NT2/D1 (cell line): ENCODE results near the gene OLFML2A.

ENCODE experiments used
- DNase-seq: peaks from one replicate; pipeline ENCODE4 v3.0.0-alpha.2; 2011; ENCODE audit warnings: low read depth, low spot score
- H3K27me3 ChIP-seq: 2 replicates; pipeline ENCODE4 v1.6.0; 2011; ENCODE audit warnings: mild to moderate bottlenecking; ENCODE audit not compliant: insufficient read length, insufficient read depth
- H3K36me3 ChIP-seq: 2 replicates; pipeline ENCODE4 v1.6.1; 2011; ENCODE audit warnings: mild to moderate bottlenecking, low read length, mixed read lengths; ENCODE audit not compliant: insufficient read depth, insufficient read length
- H3K4me1 ChIP-seq: 2 replicates; pipeline ENCODE4 v1.5.1; 2011; ENCODE audit not compliant: insufficient read depth, insufficient read length
- H3K4me3 ChIP-seq: 2 replicates; pipeline ENCODE4 v1.5.1; 2011; ENCODE audit warnings: low read depth; ENCODE audit not compliant: insufficient read length
- H3K9ac ChIP-seq: 2 replicates; pipeline ENCODE4 v1.6.0; 2011; ENCODE audit warnings: low read depth; ENCODE audit not compliant: insufficient read length
- H3K9me3 ChIP-seq: 2 replicates; pipeline ENCODE4 v1.5.1; 2011; ENCODE audit warnings: mild to moderate bottlenecking, low read length; ENCODE audit not compliant: insufficient read depth
- SUZ12 ChIP-seq: IDR thresholded peaks from 2 replicates; pipeline ENCODE4 v1.6.1; 2011; ENCODE audit not compliant: insufficient read length, insufficient read depth; ENCODE audit errors: extremely low read depth
- YY1 ChIP-seq: IDR thresholded peaks from 2 replicates; pipeline ENCODE4 v1.6.1; 2011; ENCODE audit not compliant: insufficient read length, insufficient read depth
- ZNF274 ChIP-seq: IDR thresholded peaks from 2 replicates; pipeline ENCODE4 v1.6.1; 2011; ENCODE audit warnings: mild to moderate bottlenecking, low read depth, low read length

OLFML2A gene

GRCh38 chr9:124779368-124780059 lies 2.6 kb downstream of the OLFML2A start:
- Histone ChIP-seq H3K27me3 (peaks cover 15% of the 10 kb centered on the region), H3K36me3 (peaks cover 2% of the 10 kb centered on the region), H3K9me3 (no peaks in the 10 kb centered on the region), H3K4me1 (peaks cover 20% of the 10 kb centered on the region), H3K4me3 (no peak overlapping the region), H3K9ac (peak overlapping the region; percentile 27)
- TF ChIP-seq SUZ12 (no peak), YY1 (no peak), ZNF274 (no peak)
- peak; percentile 87 for DNase-seq

DNA sequence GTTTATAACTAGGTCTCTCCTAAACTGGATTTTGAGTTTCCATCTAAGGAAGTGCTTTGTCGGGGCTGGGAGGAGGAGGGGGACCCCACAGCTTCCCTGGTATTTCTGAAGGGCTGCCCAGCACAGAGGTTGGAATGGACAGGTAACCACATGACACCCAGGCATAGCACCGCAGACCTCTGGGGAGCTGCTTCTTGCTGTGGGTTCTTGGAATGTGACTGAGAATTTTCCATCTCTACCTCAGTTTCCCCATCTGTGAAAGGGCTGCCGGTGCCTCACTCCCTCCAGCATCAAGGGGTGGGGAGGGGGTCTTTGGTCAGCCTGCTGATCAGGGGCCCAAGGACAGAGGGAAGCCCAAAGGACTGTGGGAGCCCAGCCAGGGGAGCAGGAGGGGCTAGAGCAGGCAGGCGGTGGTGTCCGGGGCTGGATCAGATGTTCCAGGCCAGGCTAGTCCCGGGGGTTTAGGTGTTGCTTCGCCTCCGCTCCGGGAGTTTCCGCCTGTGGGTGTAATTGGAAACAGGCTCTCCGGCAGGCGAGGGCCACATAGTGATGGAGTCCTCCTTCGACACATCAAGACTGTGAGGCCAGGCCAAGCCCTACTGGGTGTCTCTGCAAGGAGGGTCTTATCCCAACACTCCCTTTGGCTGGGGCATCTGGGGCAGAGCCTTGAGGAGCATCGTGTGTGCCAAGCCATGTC lies 3.3 kb downstream of the OLFML2A start:
- Histone ChIP-seq H3K9me3 (no peaks in the 10 kb centered on the region), H3K4me3 (no peak overlapping the region), H3K9ac (peak overlapping the region; percentile 27), H3K36me3 (peaks cover 2% of the 10 kb centered on the region), H3K27me3 (peaks cover 15% of the 10 kb centered on the region), H3K4me1 (peaks cover 20% of the 10 kb centered on the region)
- no peak for DNase-seq
- TF ChIP-seq YY1 (no peak), ZNF274 (no peak), SUZ12 (no peak)

DNA sequence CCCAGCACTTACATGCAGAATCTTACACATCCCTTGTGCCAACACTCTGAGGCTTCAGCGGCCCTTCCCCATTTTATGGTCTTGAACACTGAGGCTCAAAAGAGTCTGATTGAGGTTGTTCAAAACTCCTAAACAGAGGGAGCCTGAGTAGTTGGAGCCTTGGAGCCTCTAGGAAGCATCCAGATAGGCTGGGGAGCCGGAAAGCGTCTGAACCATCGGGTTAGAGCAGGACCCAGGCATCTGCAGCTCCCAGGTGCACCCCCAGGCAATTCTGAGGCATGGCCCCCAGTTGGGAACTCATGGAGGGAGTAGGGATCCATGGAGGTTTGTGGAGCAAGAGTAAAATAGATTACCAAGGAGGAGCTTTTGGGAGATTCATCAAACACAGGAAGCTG lies 3.8 kb downstream of the OLFML2A start:
- no peaks in the 10 kb centered on the region for H3K9me3 ChIP-seq
- peaks cover 20% of the 10 kb centered on the region for H3K4me1 ChIP-seq
- no peak overlapping the region for H3K9ac ChIP-seq
- peaks cover 2% of the 10 kb centered on the region for H3K36me3 ChIP-seq
- no peak for DNase-seq
- no peak overlapping the region for H3K4me3 ChIP-seq
- H3K27me3 ChIP-seq, result peaks cover 15% of the 10 kb centered on the region
- TF ChIP-seq YY1 (no peak), ZNF274 (no peak), SUZ12 (no peak)

- DNase-seq, result no peak
- peaks cover 17% of the 10 kb centered on the region for H3K4me1 ChIP-seq
- no peak overlapping the region for H3K4me3 ChIP-seq
- TF ChIP-seq SUZ12 (no peak), ZNF274 (no peak), YY1 (no peak)
- H3K36me3 ChIP-seq, result peaks cover 7% of the 10 kb centered on the region
- H3K9ac ChIP-seq, result no peak overlapping the region
- no peaks in the 10 kb centered on the region for H3K9me3 ChIP-seq
- peaks cover 7% of the 10 kb centered on the region for H3K27me3 ChIP-seq
Measured at GRCh38 chr9:124781967-124782660, 5.2 kb downstream of the OLFML2A start.

DNA sequence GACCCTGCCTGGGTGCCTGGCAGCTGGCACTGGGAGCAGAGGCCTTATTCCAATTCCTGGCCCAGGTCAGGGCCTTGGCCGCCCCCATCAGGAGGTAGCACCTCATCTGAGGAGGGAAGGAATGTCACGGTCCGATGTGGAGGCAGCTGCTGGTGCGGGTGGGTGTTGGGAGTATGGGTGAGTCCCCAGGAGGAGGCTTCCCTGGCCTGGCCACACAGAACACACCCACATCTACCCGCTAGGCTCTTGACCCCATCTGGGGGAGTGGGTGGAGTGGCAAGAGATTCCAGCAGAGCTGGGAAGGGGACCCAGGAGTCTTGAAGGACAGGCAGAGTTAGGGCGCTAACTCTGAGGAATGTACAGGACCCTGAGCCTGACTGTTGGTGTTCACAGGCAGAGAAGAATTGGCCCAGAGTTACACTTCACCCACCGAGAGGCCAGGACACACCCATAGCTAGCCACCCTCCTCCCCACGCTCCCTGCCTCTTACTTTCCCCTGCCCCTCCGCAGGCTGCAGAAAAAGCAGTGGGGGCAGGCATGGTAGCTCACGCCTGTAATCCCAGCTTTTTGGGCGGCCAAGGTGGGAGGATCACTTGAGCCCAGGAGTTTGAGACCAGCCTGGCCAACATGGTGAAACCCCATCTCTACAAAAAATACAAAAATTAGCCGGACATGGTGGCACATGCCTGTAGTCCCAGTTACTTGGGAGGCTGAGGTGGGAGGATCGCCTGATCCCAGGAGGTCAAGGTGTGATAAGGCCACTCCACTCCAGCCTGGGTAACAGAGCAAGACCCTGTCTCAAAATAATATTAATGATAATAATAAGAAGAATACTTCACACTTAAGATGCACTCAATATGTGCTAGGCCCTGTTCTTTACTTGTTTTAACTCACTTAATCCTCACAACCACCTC lies 6.0 kb downstream of the OLFML2A start:
- TF ChIP-seq ZNF274, result no peak
- TF ChIP-seq SUZ12, result no peak
- no peak for TF ChIP-seq YY1
- Histone ChIP-seq H3K27me3 (no peaks in the 10 kb centered on the region), H3K9ac (peak overlapping the region; percentile 29), H3K9me3 (no peaks in the 10 kb centered on the region), H3K4me3 (no peak overlapping the region), H3K4me1 (peaks cover 17% of the 10 kb centered on the region), H3K36me3 (peaks cover 14% of the 10 kb centered on the region)
- DNase-seq, result no peak

DNA sequence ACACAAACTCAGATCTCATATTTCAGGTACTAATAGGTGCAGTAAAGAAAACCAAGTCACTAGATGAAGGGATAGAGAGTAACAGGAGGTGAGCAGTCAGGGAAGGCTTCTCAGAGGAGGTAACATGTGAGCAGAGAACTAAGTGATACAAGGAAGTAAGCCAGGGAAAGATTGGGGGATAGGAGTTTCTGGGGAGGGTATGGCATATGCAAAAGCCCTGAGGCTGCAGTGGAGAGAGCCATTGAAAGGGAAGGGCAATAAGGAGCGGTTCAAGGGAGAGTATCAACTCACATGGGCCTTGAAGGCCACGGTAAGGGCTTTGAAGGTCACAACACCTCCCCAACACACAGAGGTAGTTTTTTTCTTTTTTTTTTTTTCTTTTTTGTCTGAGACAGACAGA lies 6.9 kb downstream of the OLFML2A start:
- H3K27me3 ChIP-seq, result no peaks in the 10 kb centered on the region
- H3K4me1 ChIP-seq, result peaks cover 15% of the 10 kb centered on the region
- no peak overlapping the region for H3K4me3 ChIP-seq
- peaks cover 17% of the 10 kb centered on the region for H3K36me3 ChIP-seq
- H3K9ac ChIP-seq, result no peak overlapping the region
- no peak for DNase-seq
- no peaks in the 10 kb centered on the region for H3K9me3 ChIP-seq
- no peak for TF ChIP-seq SUZ12
- TF ChIP-seq ZNF274, result no peak
- no peak for TF ChIP-seq YY1

DNA sequence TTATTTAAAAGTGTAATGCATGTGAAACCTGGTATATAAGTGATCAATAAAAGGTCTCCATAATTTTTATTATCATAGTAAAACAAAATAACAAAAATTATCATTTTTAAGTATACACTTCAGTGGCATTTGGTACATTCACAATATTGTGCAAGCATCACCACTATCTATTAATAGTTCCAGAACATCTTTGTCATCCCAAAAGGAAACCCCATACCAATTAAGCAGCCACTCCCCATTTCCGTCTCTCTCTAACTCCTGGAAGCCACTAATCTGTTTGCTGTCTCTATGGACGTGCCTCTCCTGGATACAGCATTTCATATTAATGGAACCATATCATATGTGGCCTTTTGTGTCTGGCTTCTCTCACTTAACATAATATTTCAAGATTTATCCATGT lies 7.6 kb downstream of the OLFML2A start:
- TF ChIP-seq ZNF274 (no peak), YY1 (no peak), SUZ12 (no peak)
- Histone ChIP-seq H3K36me3 (peaks cover 20% of the 10 kb centered on the region), H3K9ac (no peak overlapping the region), H3K4me3 (no peak overlapping the region), H3K9me3 (no peaks in the 10 kb centered on the region), H3K27me3 (no peaks in the 10 kb centered on the region), H3K4me1 (peaks cover 13% of the 10 kb centered on the region)
- no peak for DNase-seq
